Epithelial cell of proximal tubule (primary cell): ENCODE measurements around the gene SLC23A2. TPM values are rescaled to one million over a fixed set of nuclear protein-coding genes. Genes with fewer than 3 reads are reported as not detected.

Source experiments
- DNase-seq: peaks from one replicate; pipeline ENCODE4 v3.0.0-alpha.2; 2011; ENCODE audit warnings: low read depth
- H3K4me3 ChIP-seq: 2 replicates; pipeline ENCODE4 v1.5.1; 2011; ENCODE audit warnings: low read depth, mild to moderate bottlenecking, low read length
- total RNA-seq: library from RNA; depleted of rRNA; stranded (reverse); fragments of >200 nt; gene quantifications from 2 replicates; pipeline ENCODE4 v1.2.3, GENCODE V29; 2015
- TF ChIP-seq, protein P1 (sequence below): conservative IDR thresholded peaks from 2 replicates; pipeline ENCODE4 v1.5.1; 2012; ENCODE audit warnings: low read depth, mild to moderate bottlenecking, low read length

The SLC23A2 gene
- total RNA-seq, 1 donor from 2014 or later, result 5.3 TPM

DNA sequence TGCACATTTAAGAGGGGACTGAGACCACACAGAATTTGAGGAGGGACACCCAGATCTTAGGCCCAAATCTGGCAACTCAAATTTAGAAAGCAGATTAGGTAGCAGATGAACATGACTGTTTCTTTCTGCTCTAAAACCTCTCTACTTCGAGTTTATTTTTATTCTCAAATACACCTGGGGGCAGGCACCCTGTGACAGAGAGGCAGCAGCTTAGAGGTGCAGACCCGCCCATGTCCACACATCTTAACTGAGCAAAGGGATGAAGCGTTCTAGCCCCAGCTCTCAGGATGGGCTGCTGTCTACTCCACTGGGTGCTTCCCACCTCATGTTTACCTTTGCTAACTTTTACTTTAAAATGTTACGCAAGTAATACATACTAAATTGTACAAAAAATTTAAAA lies 125.0 kb downstream of the SLC23A2 start:
- H3K4me3 ChIP-seq, result no peak overlapping the region
- DNase-seq, result no peak
- TF ChIP-seq, protein P1, sequence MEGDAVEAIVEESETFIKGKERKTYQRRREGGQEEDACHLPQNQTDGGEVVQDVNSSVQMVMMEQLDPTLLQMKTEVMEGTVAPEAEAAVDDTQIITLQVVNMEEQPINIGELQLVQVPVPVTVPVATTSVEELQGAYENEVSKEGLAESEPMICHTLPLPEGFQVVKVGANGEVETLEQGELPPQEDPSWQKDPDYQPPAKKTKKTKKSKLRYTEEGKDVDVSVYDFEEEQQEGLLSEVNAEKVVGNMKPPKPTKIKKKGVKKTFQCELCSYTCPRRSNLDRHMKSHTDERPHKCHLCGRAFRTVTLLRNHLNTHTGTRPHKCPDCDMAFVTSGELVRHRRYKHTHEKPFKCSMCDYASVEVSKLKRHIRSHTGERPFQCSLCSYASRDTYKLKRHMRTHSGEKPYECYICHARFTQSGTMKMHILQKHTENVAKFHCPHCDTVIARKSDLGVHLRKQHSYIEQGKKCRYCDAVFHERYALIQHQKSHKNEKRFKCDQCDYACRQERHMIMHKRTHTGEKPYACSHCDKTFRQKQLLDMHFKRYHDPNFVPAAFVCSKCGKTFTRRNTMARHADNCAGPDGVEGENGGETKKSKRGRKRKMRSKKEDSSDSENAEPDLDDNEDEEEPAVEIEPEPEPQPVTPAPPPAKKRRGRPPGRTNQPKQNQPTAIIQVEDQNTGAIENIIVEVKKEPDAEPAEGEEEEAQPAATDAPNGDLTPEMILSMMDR, result no peak

DNA sequence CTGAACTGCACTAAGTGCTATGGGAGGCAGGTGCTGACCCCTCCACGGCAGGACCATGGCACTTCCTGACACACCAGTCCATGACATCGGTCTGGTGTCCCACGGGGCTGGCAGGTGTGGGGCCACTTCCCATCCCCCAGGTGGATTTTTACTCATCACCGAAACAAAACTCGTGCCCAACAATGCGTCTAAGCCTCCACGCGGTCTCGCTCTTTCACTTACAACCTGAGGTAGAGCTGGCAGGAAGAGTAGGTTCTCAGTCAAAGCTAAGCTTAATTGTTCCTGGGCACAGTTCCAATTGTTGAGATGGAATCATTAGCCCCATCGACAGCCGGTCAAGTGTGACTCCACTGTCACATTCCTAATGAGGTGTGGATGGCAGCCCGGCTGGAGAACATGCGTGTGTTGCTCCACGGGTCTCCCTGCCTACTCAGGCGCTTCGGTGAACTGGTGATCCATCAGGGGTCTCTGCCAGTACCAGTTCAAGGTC lies 125.7 kb downstream of the SLC23A2 start:
- H3K4me3 ChIP-seq, result no peak overlapping the region
- TF ChIP-seq, protein P1, result no peak
- peak; percentile 68 for DNase-seq

DNA sequence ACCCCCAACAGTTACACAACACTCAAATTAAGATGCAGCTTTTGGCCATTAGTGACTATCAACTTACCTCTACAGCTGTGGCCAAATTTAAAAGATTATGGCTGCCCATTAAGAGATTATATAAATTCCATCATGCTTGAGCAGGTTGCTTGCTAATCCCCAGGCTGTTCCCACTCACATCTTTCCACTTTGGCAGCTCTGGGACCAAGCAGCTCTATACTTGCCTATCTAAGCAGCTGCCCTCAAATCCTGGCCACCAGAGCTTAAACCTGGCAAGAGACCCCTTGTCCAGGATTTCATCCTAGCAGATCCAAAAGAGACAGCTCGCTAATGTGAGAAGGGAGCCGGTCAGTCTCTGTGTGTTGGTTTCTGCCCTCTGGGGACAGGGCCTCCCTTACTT lies 127.9 kb downstream of the SLC23A2 start:
- no peak for DNase-seq
- H3K4me3 ChIP-seq, result no peak overlapping the region
- TF ChIP-seq, protein P1, result no peak

DNA sequence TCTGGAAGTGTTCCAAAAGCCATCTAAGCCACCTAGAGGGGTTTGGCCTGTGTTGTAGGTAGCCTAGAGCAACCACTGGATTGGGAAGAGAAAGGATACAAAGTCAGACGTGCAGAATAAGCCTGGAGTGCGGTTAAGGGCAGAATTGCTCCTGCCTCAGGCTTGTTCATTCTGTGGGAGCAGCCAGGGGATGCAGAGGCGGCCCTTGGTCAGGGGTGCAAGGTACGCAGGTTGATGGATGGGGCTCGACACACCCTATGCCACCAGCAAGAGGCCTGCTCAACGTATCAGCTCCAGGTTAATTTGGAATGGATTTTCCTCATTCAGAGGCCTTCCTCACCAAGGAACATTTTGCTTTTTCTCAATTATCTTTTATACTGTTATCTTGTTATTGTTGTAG lies 129.8 kb downstream of the SLC23A2 start:
- H3K4me3 ChIP-seq, result no peak overlapping the region
- TF ChIP-seq, protein P1, result no peak
- no peak for DNase-seq

DNA sequence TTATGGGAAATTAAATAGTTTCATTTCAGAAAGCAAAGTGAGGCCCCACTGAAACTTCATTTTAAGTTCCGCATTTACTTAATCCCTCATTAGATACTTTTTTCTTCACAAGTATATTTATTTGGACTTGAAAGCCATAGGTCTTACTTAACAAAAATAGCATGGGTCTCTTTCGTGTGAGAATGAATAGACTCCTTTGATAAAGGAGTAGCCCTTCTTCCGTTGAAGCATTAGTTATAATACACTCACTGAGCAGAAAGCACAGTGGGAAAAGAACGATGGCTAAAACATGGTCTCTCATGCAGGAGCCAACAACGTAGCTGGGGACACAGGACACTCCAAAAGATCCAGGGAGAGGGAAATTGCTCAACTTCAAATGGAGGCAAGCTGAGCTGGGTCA lies 130.4 kb downstream of the SLC23A2 start:
- no peak overlapping the region for H3K4me3 ChIP-seq
- TF ChIP-seq, protein P1, result no peak
- DNase-seq, result no peak

DNA sequence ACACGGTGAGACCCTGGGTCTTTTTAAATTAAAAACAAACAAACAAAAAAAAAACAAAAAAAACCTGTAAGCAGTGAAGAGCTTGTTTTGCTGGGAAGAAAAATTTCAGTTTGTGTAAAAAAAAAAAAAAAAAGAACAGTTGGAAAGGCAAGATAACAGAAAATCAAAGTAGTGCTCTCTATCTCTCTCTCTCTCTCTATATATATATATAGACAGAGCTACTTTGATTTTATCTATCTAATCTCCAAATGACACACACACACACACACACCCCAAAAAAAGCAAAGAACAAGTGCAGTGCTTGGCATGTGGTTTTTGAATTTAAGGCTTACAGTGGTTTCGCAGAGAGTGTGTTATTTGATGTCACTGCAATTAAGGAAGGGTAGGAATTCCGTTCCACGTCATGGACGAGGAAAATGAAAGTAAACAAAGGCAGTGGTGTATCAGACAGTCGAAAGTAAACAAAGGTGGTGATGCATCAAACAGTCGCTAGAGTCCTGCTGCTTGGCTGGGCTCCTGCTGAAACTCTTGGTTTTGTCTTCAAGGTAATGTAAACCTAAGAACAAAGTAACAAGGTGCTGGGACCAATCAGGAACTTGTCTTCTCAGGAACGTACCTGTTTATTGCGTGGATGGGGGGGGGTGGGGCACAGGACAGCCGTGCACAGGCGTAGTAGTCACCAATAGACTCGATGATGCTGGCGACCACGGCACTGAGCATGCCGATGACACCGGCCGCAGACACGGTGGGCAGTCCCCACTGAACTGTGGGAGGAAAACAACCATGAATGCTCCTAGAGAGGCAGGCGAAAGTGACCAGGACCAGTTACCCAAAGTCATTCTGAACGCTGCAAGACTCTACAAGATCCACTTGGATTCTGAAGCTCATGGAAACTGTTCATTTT lies 131.8 kb downstream of the SLC23A2 start:
- H3K4me3 ChIP-seq, result no peak overlapping the region
- TF ChIP-seq, protein P1, result no peak
- no peak for DNase-seq

DNA sequence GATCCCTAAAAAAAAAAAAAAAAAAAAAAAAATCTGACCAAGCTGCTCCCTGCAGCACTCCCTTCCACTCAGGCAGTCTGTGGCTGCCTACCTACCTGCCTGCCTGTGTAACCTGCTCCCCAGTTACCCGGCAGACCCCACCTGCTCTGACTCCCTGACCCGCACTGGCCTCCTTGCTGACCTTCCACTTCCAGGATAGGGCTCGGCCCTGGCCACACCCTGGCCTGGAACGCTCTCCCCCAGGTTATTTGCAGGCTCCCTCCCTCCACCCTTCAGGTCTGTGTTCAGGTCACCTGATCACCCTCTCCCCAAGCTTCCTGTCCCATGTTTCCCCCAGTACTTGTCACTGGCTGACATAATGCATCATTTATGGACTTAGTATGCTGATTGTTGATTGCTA lies 134.3 kb downstream of the SLC23A2 start:
- TF ChIP-seq, protein P1, result no peak
- no peak for DNase-seq
- H3K4me3 ChIP-seq, result no peak overlapping the region
